ES-I3 (cell line): Measurements from ENCODE around the gene RASSF5.

Experiments used
- H3K36me3 ChIP-seq: 2 replicates; pipeline ENCODE4 v1.6.1; 2013; ENCODE audit warnings: mild to moderate bottlenecking, low read length, control low read depth, moderate library complexity; ENCODE audit not compliant: insufficient read depth
- H3K4me1 ChIP-seq: 2 replicates; pipeline ENCODE4 v1.6.1; 2013; ENCODE audit warnings: mild to moderate bottlenecking, control low read depth, low read length; ENCODE audit not compliant: insufficient read depth
- H3K9ac ChIP-seq: 2 replicates; pipeline ENCODE4 v1.6.1; 2013; ENCODE audit warnings: low read depth, mild to moderate bottlenecking, low read length, moderate library complexity
- H3K9me3 ChIP-seq: 2 replicates; pipeline ENCODE4 v1.6.1; 2013; ENCODE audit warnings: mild to moderate bottlenecking, low read length, moderate library complexity; ENCODE audit not compliant: control insufficient read depth, insufficient read depth

Gene RASSF5

DNA sequence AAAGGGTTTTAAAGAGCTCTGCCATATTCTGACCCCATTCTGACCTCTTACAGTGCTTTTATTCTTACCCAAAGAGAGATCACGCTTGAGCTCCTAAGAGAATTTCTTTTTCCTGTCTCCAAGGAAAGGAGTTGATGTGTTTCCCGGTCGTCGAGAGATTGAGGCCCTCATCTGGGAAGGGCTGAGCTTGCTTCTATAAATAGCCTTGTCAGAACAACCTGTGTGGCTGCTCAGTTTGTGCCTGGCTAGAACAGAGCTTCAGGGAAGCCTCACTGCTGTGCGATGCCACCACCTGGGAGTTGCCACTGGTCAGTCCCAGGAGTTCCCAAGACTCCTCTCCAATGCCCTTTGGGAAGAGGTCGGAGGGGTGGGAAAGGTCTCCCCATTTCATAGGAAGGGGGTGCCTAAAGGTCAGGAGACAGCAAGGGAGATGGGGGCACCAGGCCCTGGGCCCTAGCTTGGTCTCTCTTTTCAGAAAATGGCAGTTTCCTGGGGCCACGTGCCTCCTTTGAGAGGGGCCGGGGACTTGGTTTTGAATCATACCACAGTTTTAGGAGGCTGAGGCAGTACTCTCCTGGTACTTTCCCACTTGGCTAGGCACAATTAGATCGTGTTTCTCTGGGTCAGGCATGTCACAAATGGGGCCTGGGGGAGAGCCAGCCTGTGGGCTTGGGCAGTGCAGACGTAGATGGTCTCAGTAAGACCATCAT lies 52.8 kb downstream of the RASSF5 start:
- Histone ChIP-seq H3K4me1 (peaks cover 8% of the 10 kb centered on the region; the same call in 1 of the 2 replicates), H3K36me3 (no peaks in the 10 kb centered on the region), H3K9ac (no peak overlapping the region), H3K9me3 (no peaks in the 10 kb centered on the region)

DNA sequence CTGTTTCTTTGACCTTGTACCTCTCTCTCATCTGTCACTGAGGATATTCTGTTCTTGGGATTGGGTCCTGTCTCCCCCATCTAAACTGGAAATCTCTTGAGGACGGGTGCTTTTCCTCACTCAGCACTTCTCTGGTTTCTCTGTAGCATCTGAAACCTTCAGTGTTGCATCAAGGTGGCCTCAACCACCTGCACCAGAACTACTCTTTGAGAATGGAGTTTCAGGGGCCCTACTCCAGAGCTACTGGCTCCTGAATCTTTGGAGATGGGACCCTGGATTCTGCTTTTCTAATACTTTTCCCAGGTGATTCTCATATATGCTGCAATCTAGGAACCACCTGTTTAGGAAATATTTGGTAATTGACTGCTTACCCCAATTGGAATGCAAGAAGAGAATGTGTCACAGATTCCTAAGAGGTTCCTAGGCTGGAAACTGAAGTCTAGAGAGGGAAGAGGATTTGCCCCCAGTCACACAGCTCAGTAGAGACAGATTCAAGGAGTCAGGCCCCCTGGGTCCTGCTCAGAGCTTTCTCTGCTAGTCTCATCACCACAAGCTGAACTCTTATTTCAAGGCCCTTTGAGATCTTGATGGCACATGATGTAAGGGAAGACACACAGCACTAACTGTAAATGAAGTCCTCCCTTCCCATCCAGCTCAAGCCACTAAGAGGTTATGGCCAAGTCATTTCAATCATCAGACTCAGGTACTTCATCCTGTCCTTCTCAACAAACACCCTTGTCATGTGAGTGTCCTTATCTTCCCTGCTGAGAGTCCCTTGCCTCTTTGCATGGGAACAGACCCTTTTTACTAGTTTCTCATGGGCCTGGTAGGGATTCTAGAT lies 56.3 kb downstream of the RASSF5 start:
- H3K9ac ChIP-seq, result no peak overlapping the region
- no peaks in the 10 kb centered on the region for H3K36me3 ChIP-seq
- H3K4me1 ChIP-seq, result peaks cover 8% of the 10 kb centered on the region; the same call in 1 of the 2 replicates
- no peaks in the 10 kb centered on the region for H3K9me3 ChIP-seq

DNA sequence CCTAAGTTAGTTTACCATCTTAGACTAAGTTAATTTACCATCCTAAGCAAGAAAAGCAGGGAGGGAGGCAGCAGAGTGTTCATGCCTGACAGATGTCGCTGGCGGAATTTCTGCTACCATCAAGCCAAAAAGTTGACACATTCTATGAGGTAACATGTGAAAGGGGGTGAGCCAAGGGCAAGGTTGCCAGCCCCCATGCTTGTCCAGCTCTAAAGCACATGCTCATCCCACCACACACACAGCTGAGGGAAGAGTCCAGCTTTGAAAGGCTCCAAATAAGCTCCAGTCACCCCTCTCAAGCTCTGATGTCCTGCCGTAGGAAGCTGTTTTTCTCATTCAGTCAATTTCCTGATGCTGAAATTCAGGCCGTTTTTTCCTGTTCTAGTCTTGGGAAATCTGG lies 58.7 kb downstream of the RASSF5 start:
- no peaks in the 10 kb centered on the region for H3K4me1 ChIP-seq
- no peaks in the 10 kb centered on the region for H3K9me3 ChIP-seq
- H3K9ac ChIP-seq, result no peak overlapping the region
- H3K36me3 ChIP-seq, result no peaks in the 10 kb centered on the region

DNA sequence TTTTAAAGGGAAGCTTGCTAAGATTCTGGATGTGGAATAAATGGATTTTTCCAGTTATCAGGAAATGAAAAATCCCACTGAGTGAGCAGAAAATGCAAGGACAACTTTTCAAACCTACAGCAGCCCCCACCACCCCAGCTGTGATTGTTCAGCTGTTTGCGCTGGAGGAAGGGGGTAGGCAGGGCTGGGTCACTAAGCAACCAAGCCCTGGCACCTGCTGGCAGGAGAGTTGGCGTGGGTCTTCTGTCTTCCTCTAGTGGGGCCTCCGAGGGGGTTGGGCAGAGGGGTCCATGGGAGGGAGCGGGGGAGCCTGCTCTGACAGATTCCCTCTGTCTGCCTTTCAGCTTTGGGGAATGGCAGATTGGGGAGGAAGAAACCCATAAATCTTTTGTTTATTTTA lies 59.7 kb downstream of the RASSF5 start:
- no peaks in the 10 kb centered on the region for H3K36me3 ChIP-seq
- H3K4me1 ChIP-seq, result no peaks in the 10 kb centered on the region
- no peak overlapping the region for H3K9ac ChIP-seq

DNA sequence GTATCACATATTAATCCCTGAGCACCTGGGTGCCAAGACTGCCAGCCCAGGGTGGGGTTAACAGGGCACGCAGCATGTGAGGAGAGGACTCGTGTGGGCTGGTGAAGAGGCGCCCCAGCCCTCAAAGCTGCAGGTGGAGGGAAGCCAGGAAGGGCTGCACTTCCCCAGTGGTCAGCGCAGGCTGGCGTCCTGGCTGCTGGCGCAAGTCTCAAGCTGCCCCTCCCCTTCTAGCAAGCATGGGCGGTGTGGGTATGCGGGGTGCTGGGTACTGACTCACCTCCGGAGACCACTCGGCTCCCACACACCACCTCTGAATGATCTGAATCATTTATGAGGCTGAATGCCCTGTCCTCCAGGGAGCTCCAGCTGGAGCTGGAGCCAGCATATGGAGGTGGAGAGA lies 60.9 kb downstream of the RASSF5 start:
- H3K9me3 ChIP-seq, result no peaks in the 10 kb centered on the region
- no peaks in the 10 kb centered on the region for H3K36me3 ChIP-seq
- H3K4me1 ChIP-seq, result no peaks in the 10 kb centered on the region
- no peak overlapping the region for H3K9ac ChIP-seq

More for the DNA sequence above, 59.7 kb downstream of the RASSF5 start:
- H3K9me3 ChIP-seq, result no peaks in the 10 kb centered on the region

DNA sequence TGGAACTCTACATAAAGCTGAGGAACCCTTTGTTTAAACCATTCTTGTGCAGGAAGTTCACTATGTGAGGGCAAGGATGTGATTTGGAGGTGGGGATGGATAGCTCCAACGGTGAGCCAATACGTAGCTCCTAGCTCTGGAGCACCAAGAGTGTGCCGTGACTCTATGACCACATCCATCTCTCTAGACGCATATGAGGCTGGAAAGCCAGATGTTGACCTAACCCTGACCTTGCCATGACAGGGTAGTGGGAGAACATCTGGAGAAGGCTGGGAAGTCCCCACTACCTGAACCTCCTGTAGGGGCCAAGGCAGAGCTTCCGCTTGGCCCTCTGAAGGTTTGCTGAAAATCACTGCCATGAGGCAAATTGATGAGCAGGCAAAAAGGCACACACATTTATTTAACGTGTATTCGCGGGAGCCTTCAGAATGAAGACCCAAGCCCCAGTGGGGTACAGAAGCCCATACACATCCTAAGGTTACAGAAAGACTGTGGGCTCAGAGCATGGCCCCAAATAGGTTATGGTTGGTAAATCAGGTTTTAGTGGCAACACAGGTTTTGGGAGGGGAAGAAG lies 61.5 kb downstream of the RASSF5 start:
- Histone ChIP-seq H3K36me3 (no peaks in the 10 kb centered on the region), H3K9me3 (no peaks in the 10 kb centered on the region), H3K9ac (no peak overlapping the region), H3K4me1 (no peaks in the 10 kb centered on the region)

DNA sequence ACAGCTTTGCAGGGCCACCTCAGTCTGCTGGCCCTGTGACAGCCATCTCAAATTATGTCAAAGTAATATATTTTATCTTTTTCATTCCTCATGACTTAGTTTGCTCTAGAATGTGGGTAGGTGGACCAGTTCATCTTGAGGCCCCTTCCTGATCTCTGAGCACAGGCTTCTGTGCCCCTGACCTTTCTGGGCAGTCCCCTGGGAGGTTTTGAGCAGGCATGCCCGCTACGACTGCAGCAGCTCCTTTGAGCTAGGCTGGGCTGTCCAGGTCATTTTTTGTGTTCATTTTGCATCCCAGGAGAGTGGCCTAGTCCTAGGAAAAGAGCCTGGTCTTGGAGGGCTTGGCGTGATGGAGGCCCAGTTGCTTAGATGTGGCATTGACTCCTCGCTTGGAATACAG lies 62.2 kb downstream of the RASSF5 start:
- Histone ChIP-seq H3K4me1 (no peaks in the 10 kb centered on the region), H3K9me3 (no peaks in the 10 kb centered on the region), H3K9ac (no peak overlapping the region), H3K36me3 (no peaks in the 10 kb centered on the region)

DNA sequence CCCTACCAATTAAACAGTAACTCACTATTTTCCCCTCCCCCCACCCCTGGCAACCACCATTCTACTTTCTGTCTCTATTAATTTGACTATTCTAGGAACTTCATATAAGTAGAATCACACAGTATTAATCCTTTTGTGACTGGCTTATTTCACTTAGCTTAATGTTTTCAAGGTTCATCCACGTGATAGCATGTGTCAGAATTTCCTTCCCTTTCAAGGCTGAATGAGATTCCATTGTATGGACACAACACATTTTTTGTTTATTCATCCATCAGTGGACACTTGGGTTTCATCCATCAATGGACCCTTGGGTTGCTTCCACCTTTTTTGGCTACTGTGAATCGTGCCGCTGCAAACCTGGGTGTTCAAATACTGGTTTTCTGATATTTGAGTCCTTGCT lies 63.2 kb downstream of the RASSF5 start:
- H3K36me3 ChIP-seq, result no peaks in the 10 kb centered on the region
- H3K9ac ChIP-seq, result no peak overlapping the region
- no peaks in the 10 kb centered on the region for H3K4me1 ChIP-seq
- H3K9me3 ChIP-seq, result no peaks in the 10 kb centered on the region

DNA sequence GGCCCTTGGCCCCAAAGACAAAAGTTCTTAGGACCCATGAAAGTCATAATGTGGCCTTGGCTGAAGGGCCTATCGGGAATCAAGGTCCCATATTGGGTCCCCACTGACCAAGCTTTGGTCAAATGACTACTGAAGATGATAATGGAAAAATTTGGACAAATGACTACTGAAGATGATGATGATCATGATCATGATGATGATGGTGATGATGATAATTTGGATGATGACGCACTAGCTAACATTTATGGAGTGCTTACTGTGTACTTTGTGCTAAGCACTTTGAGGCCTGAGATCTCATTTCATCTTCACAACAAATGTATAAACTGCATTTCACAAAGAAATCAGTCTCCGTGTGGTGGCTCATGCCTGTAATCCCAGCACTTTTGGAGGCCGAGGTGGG lies 65.5 kb downstream of the RASSF5 start:
- Histone ChIP-seq H3K36me3 (no peaks in the 10 kb centered on the region), H3K9me3 (no peaks in the 10 kb centered on the region), H3K9ac (no peak overlapping the region), H3K4me1 (no peaks in the 10 kb centered on the region)

DNA sequence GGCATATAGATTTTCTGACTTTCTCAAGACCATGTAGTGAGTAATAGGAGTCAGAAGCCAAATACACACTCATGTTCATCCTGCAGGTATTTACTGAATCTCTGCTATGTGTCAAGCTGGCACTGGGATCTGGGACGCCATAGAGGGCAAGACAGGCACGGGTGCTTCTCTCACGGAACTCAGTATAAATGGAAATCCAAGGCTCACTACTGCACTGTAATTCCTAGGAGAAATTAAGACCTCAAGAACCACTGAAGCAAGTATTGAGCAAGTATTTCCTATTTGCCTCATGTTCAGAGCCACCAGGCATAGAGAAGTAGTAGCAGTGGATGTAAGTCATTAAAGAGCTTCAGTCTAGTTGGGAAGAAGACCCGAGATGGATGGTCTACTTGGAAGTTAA lies 66.0 kb downstream of the RASSF5 start:
- Histone ChIP-seq H3K36me3 (no peaks in the 10 kb centered on the region), H3K9me3 (no peaks in the 10 kb centered on the region), H3K9ac (no peak overlapping the region), H3K4me1 (no peaks in the 10 kb centered on the region)

DNA sequence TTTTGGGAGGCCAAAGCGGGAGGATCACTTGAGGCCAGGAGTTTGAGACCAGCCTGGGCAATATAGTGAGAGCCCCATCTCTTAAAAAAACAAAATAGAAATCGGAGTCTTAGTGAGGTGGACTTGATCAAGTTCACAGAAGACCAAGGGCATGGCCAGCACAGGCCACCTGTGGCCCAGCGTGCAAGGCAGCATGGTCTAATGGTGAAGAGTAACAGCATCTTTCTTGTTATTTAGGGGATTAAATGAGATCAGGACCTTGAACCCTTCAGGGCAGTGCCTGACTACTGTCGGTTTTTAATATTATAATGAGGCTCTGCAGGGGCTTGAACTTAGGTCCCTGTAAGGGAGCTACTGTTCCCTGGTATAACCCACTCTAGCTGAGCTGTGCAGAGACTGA lies 66.4 kb downstream of the RASSF5 start:
- Histone ChIP-seq H3K36me3 (no peaks in the 10 kb centered on the region), H3K9ac (no peak overlapping the region), H3K4me1 (no peaks in the 10 kb centered on the region), H3K9me3 (no peaks in the 10 kb centered on the region)

DNA sequence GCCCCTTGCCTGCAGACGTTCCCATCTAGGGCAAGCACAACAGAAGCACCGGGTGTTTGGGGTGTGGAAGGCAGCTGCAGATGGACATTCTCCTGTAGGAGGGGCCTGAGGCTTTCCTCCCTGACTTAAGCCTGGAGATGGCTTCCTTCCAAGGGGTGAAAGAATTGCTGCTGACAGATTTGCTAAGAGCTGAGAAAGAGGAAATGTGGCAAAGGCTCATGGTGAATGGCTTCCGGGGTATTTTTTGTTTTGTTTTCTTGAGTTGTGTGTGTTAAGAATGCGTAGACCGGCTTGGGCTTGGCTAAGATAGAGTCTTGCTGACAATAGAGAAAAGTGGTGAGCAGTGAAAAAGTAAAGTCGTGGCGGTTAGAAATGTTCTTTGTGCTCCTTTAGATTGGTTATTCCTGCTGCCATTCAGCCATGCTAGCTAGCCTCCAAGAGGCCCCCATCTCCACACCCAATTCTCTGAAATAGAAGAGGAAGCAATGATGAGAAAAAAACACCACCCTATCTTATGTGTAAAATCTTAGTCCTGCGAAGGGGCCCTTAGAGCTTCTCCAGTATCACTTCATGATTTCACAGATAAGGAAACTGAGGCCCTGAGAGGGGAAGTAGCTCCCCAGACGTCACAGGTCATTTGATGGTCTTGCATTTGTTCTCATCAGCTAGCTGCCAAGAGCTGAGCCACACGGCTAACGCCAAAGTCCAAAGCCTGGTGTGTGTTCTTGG lies 68.0 kb downstream of the RASSF5 start:
- H3K9me3 ChIP-seq, result no peaks in the 10 kb centered on the region
- no peaks in the 10 kb centered on the region for H3K36me3 ChIP-seq
- no peak overlapping the region for H3K9ac ChIP-seq
- H3K4me1 ChIP-seq, result no peaks in the 10 kb centered on the region

DNA sequence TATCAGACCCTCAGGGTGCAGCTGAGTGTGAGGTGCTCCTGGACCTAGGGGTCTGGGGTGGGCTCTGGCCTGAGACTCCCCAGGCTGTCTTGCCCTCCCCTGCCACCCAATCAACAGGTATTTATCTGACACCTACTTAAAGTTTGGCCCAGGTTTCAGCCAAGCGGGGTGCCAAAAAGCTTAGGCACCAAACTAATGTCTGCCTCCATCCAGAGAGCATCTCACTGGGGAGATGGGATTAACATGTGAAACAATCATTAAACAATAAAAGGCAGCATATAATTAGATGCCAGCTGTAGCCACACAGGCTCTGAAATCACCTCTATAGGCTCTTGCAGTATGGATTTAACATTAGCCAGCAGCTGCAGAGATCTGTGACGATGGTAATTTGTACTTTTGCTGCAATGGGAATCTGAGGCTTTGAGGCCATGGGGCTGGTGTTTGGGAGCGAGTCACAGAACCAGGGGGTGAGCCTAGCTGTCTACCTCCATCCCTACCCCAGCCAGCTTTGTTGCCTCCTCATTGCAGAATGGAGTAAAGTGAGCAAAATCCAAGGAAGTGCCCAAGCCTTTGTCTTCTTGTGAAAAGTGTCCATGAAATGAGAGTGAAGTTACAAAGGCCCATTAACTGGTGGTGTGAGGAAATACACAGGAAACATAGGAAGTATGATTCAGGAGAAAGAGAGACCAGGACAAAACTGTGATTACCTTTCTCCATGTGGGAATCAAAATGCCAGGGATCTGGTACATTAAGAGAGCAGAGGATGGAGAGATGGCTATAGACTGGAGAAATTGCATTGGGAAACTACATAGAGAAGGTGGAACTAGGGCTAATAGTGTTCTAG lies 68.8 kb downstream of the RASSF5 start:
- no peaks in the 10 kb centered on the region for H3K9me3 ChIP-seq
- H3K4me1 ChIP-seq, result no peaks in the 10 kb centered on the region
- H3K9ac ChIP-seq, result no peak overlapping the region
- H3K36me3 ChIP-seq, result no peaks in the 10 kb centered on the region

DNA sequence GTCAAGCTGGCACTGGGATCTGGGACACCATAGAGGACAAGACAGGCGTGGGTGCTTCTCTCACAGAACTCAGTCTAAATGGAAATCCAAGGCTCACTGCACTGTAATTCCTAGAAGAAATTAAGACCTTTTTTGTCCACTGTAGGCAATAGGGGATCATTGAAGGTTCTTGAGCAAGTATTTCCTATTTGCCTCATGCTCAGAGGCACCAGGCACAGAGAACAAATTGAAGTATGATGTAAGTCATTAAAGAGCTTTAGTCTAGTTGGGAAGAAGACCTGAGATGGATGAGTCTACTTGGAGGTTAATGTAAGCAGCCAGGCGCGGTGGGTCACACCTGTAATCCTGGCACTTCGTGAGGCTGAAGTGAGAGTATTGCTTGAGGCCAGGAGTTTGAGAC lies 70.3 kb downstream of the RASSF5 start:
- no peaks in the 10 kb centered on the region for H3K36me3 ChIP-seq
- H3K9me3 ChIP-seq, result no peaks in the 10 kb centered on the region
- H3K4me1 ChIP-seq, result no peaks in the 10 kb centered on the region
- H3K9ac ChIP-seq, result no peak overlapping the region
